Immature natural killer cell (primary cell): ENCODE data around the gene ARMC12. TPM values are rescaled to one million over a fixed set of nuclear protein-coding genes. Genes with fewer than 3 reads are reported as not detected.

Experiments
- DNase-seq, 3 donors: peaks; one replicate each; pipeline ENCODE4 v3.0.0; 2022; ENCODE audit warnings: mixed read lengths in 1 of 3
- H3K27ac Mint-ChIP-seq, 6 donors: one replicate each; pipeline ENCODE4 v1.8.0; 2020; ENCODE audit warnings: mixed read lengths in 6 of 6, mild to moderate bottlenecking in 5 of 6, inconsistent platforms in 4 of 6, moderate library complexity in 3 of 6
- H3K27me3 Mint-ChIP-seq, 3 donors: one replicate each; pipeline ENCODE4 v1.8.0; 2020 to 2021; ENCODE audit warnings: low read depth in 3 of 3, mild to moderate bottlenecking in 3 of 3, mixed read lengths in 3 of 3, moderate library complexity in 3 of 3, inconsistent platforms in 1 of 3
- H3K36me3 Mint-ChIP-seq, 3 donors: one replicate each; pipeline ENCODE4 v1.8.0; 2020; ENCODE audit warnings: mixed read lengths in 3 of 3, inconsistent platforms in 2 of 3, mild to moderate bottlenecking in 2 of 3
- H3K4me1 Mint-ChIP-seq, 2 donors: one replicate each; pipeline ENCODE4 v1.8.0; 2020; ENCODE audit warnings: inconsistent platforms in 2 of 2, mild to moderate bottlenecking in 2 of 2, mixed read lengths in 2 of 2, moderate library complexity in 1 of 2
- H3K4me3 Mint-ChIP-seq, 5 donors: one replicate each; pipeline ENCODE4 v1.8.0; 2020; ENCODE audit warnings: mild to moderate bottlenecking in 5 of 5, mixed read lengths in 5 of 5, inconsistent platforms in 3 of 5, moderate library complexity in 3 of 5
- H3K9me3 Mint-ChIP-seq, 6 donors: one replicate each; pipeline ENCODE4 v1.8.0; 2020; ENCODE audit warnings: mild to moderate bottlenecking in 6 of 6, mixed read lengths in 6 of 6, inconsistent platforms in 4 of 6, moderate library complexity in 3 of 6
- polyA plus RNA-seq, 3 donors: library from polyadenylated mRNA; unstranded; fragments of 300-500 nt; fragmentation: Illumina TruSeq; gene quantifications; one replicate each; pipeline ENCODE4 v1.2.3, GENCODE V29; 2021

ARMC12 gene
- polyA plus RNA-seq, 3 donors from 2014 or later: 0.16 TPM; not detected in 2

- H3K27ac Mint-ChIP-seq: no peak overlapping the region
- H3K36me3 Mint-ChIP-seq: no peaks in the 10 kb centered on the region
- H3K4me1 Mint-ChIP-seq: no peaks in the 10 kb centered on the region
- H3K9me3 Mint-ChIP-seq: no peaks in the 10 kb centered on the region
- no peak overlapping the region for H3K4me3 Mint-ChIP-seq
- no peak for DNase-seq
- peaks cover 2 to 12% (median 3%) of the 10 kb centered on the region in 3 donors for H3K27me3 Mint-ChIP-seq
Observed at GRCh38 chr6:35754452-35755277, 17.8 kb downstream of the ARMC12 start.

- H3K9me3 Mint-ChIP-seq: no peaks in the 10 kb centered on the region
- H3K4me3 Mint-ChIP-seq: no peak overlapping the region
Observed at GRCh38 chr6:35755278-35755924, 18.6 kb downstream of the ARMC12 start.

GRCh38 chr6:35757456-35758123 is 20.8 kb downstream of the ARMC12 start:
- no peaks in the 10 kb centered on the region for H3K9me3 Mint-ChIP-seq
- H3K4me3 Mint-ChIP-seq: no peak overlapping the region
- no peak for DNase-seq
- peaks cover 8 to 18% (median 13%) of the 10 kb centered on the region in 3 donors for H3K27me3 Mint-ChIP-seq
- H3K4me1 Mint-ChIP-seq: no peaks in the 10 kb centered on the region
- peak overlapping the region in 1 of 6 donors; percentile 50 for H3K27ac Mint-ChIP-seq
- no peaks in the 10 kb centered on the region for H3K36me3 Mint-ChIP-seq

More at GRCh38 chr6:35755278-35755924, 18.6 kb downstream of the ARMC12 start:
- Mint-ChIP-seq H3K36me3 (no peaks in the 10 kb centered on the region), H3K4me1 (no peaks in the 10 kb centered on the region), H3K27ac (no peak overlapping the region), H3K27me3 (peaks cover 5 to 14% (median 5%) of the 10 kb centered on the region in 3 donors)
- DNase-seq: no peak

- Mint-ChIP-seq H3K36me3 (no peaks in the 10 kb centered on the region), H3K4me3 (no peak overlapping the region), H3K9me3 (no peaks in the 10 kb centered on the region), H3K27me3 (peaks cover 13 to 24% (median 18%) of the 10 kb centered on the region in 3 donors), H3K27ac (no peak overlapping the region), H3K4me1 (no peaks in the 10 kb centered on the region)
- no peak for DNase-seq
Observed at GRCh38 chr6:35759426-35759825, 22.6 kb downstream of the ARMC12 start.

GRCh38 chr6:35765739-35766138 is 28.9 kb downstream of the ARMC12 start:
- Mint-ChIP-seq H3K4me1 (no peaks in the 10 kb centered on the region), H3K9me3 (no peaks in the 10 kb centered on the region), H3K27ac (no peak overlapping the region), H3K27me3 (peaks cover 7 to 29% (median 20%) of the 10 kb centered on the region in 3 donors), H3K36me3 (no peaks in the 10 kb centered on the region), H3K4me3 (no peak overlapping the region)
- no peak for DNase-seq

- peaks cover 0 to 8% (median 7%) of the 10 kb centered on the region in 3 donors for H3K27me3 Mint-ChIP-seq
- H3K27ac Mint-ChIP-seq: no peak overlapping the region
- H3K9me3 Mint-ChIP-seq: no peaks in the 10 kb centered on the region
- DNase-seq: no peak
- H3K4me1 Mint-ChIP-seq: no peaks in the 10 kb centered on the region
- no peaks in the 10 kb centered on the region for H3K36me3 Mint-ChIP-seq
- H3K4me3 Mint-ChIP-seq: no peak overlapping the region
Observed at GRCh38 chr6:35769211-35769610, 32.4 kb downstream of the ARMC12 start.

GRCh38 chr6:35771343-35771627 is 34.5 kb downstream of the ARMC12 start:
- Mint-ChIP-seq H3K27me3 (peaks cover 2 to 12% (median 7%) of the 10 kb centered on the region in 3 donors), H3K4me3 (no peak overlapping the region), H3K36me3 (no peaks in the 10 kb centered on the region), H3K4me1 (peaks cover 0 to 3% of the 10 kb centered on the region in 2 donors), H3K9me3 (no peaks in the 10 kb centered on the region), H3K27ac (no peak overlapping the region)
- DNase-seq: no peak

- Mint-ChIP-seq H3K27ac (no peak overlapping the region), H3K36me3 (no peaks in the 10 kb centered on the region), H3K4me3 (no peak overlapping the region), H3K27me3 (peaks cover 7 to 11% (median 8%) of the 10 kb centered on the region in 3 donors), H3K4me1 (peaks cover 0 to 8% of the 10 kb centered on the region in 2 donors), H3K9me3 (no peaks in the 10 kb centered on the region)
- DNase-seq: no peak
Observed at GRCh38 chr6:35774116-35774794, 37.4 kb downstream of the ARMC12 start.

GRCh38 chr6:35775031-35775430 is 38.2 kb downstream of the ARMC12 start:
- H3K27me3 Mint-ChIP-seq: peaks cover 8 to 11% (median 8%) of the 10 kb centered on the region in 3 donors
- no peak for DNase-seq
- no peak overlapping the region for H3K4me3 Mint-ChIP-seq
- H3K4me1 Mint-ChIP-seq: peaks cover 0 to 8% of the 10 kb centered on the region in 2 donors
- no peaks in the 10 kb centered on the region for H3K9me3 Mint-ChIP-seq
- H3K27ac Mint-ChIP-seq: no peak overlapping the region
- no peaks in the 10 kb centered on the region for H3K36me3 Mint-ChIP-seq

GRCh38 chr6:35776364-35777215 is 39.8 kb downstream of the ARMC12 start, which contains the start of gene CLPSL2:
Gene CLPSL2 (plus strand): TSS chr6:35776598. CDS start chr6:35776619, 21 bp downstream.
- Mint-ChIP-seq H3K4me1 (peaks cover 0 to 8% of the 10 kb centered on the region in 2 donors), H3K27me3 (peaks cover 8 to 11% (median 10%) of the 10 kb centered on the region in 3 donors), H3K27ac (no peak within 1 kb of the TSS), H3K4me3 (peak within 1 kb of the TSS; percentile 52 to 74 (median 68)), H3K9me3 (no peaks in the 10 kb centered on the region), H3K36me3 (no peaks in the 10 kb centered on the region)
- no peak for DNase-seq

- DNase-seq: no peak
- Mint-ChIP-seq H3K27ac (no peak overlapping the region), H3K4me3 (peak overlapping the region; percentile 30 to 73 (median 62)), H3K4me1 (peaks cover 0 to 8% of the 10 kb centered on the region in 2 donors), H3K9me3 (no peaks in the 10 kb centered on the region), H3K36me3 (no peaks in the 10 kb centered on the region), H3K27me3 (peaks cover 11 to 14% (median 13%) of the 10 kb centered on the region in 3 donors)
Observed at GRCh38 chr6:35777356-35778102, 40.7 kb downstream of the ARMC12 start.

GRCh38 chr6:35778437-35778836 is 41.6 kb downstream of the ARMC12 start:
- Mint-ChIP-seq H3K36me3 (no peaks in the 10 kb centered on the region), H3K4me1 (peaks cover 0 to 8% of the 10 kb centered on the region in 2 donors), H3K27me3 (peaks cover 11 to 17% (median 13%) of the 10 kb centered on the region in 3 donors), H3K9me3 (no peaks in the 10 kb centered on the region), H3K27ac (no peak overlapping the region), H3K4me3 (no peak overlapping the region)
- no peak for DNase-seq
